ENCODE results near the gene FREM3.

The FREM3 gene

DNA sequence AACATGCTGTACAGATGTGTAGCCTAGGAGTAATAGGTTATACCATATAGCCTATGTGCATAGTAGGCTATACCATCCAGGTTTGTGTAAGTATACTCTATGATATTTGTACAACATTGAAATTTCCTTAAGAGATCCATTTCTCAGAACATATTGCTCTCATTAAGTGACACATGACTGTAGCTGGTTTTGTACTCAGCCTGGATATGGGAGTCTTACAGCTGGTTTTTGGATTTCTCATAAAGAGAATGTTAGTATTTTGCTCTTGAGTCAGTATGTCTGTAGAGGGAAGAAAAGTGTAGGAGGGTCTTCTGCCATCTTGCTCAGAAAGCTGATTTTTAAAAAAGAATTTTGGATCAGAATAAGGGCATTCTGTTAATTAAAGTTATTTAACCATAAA lies 101.7 kb downstream of the FREM3 start:
- Histone ChIP-seq H3K4me3 (ENCODE audit: low read length) (no peak overlapping the region), H3K18ac (ENCODE audit: low read length) (no peak overlapping the region), H3K23ac (ENCODE audit: low read length) (no peak overlapping the region), H4K5ac (ENCODE audit: low read length) (no peak overlapping the region), H2AK5ac (ENCODE audit: low read length) (no peak overlapping the region), H2BK15ac (replicated peaks; ENCODE audit: low read depth) (no peak overlapping the region), H3K79me2 (ENCODE audit: control insufficient read depth, insufficient read depth, low read length) (no peaks in the 10 kb centered on the region), H3K27me3 (ENCODE audit: insufficient read depth, low read length, poor library complexity) (no peaks in the 10 kb centered on the region), H2BK120ac (ENCODE audit: low read depth, low read length) (no peak overlapping the region), H3K4me2 (ENCODE audit: low read length) (no peak overlapping the region), H3K27ac (ENCODE audit: low read depth, low read length) (no peak overlapping the region), H3K4ac (ENCODE audit: low read depth, low read length) (no peak overlapping the region), H3K4me1 (ENCODE audit: control insufficient read depth, low read depth, low read length) (no peaks in the 10 kb centered on the region), H3K79me1 (ENCODE audit: low read length) (no peaks in the 10 kb centered on the region), H3K36me3 (ENCODE audit: control insufficient read depth, insufficient read depth, low read length) (no peaks in the 10 kb centered on the region), H3K9ac (ENCODE audit: low read length) (no peak overlapping the region), H4K8ac (ENCODE audit: low read depth, low read length) (no peak overlapping the region), H2BK5ac (ENCODE audit: low read length) (no peak overlapping the region), H3K56ac (ENCODE audit: low read length) (no peak overlapping the region)
- no peak for DNase-seq

DNA sequence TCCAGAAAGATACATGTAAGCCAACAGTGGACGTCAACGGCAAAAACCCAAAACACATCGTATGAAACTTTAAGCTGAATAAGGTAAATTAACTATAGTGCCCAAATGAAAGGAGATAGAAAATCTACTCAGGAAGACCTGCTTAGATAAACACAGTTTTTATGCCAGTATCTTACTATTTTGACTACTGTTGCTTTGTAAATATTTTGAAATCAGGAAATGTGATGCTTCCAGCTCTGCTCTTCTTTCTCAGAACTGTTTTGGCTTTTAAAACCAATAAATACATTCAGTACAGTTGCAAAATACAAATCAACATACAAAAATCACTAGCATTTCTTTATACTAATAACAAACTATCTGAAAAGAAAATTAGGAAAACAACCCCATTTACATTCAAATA lies 103.2 kb downstream of the FREM3 start:
- H3K4me1 ChIP-seq (ENCODE audit: control insufficient read depth, low read depth, low read length), result no peaks in the 10 kb centered on the region
- no peak overlapping the region for H3K4me3 ChIP-seq (ENCODE audit: low read length)
- no peak overlapping the region for H2BK15ac ChIP-seq (replicated peaks; ENCODE audit: low read depth)
- H3K79me2 ChIP-seq (ENCODE audit: control insufficient read depth, insufficient read depth, low read length), result no peaks in the 10 kb centered on the region
- H3K36me3 ChIP-seq (ENCODE audit: control insufficient read depth, insufficient read depth, low read length), result no peaks in the 10 kb centered on the region
- H2BK120ac ChIP-seq (ENCODE audit: low read depth, low read length), result no peak overlapping the region
- H3K9ac ChIP-seq (ENCODE audit: low read length), result no peak overlapping the region
- H3K79me1 ChIP-seq (ENCODE audit: low read length), result no peaks in the 10 kb centered on the region
- no peak overlapping the region for H3K18ac ChIP-seq (ENCODE audit: low read length)
- H3K56ac ChIP-seq (ENCODE audit: low read length), result no peak overlapping the region
- no peak overlapping the region for H2AK5ac ChIP-seq (ENCODE audit: low read length)
- WGBS (ENCODE audit: extremely low coverage, insufficient coverage, low lambda C conversion rate), result no CpG with 5 or more reads among the region's 3 CpGs
- no peak overlapping the region for H4K5ac ChIP-seq (ENCODE audit: low read length)
- no peak overlapping the region for H3K4ac ChIP-seq (ENCODE audit: low read depth, low read length)
- H2BK5ac ChIP-seq (ENCODE audit: low read length), result no peak overlapping the region
- no peaks in the 10 kb centered on the region for H3K27me3 ChIP-seq (ENCODE audit: insufficient read depth, low read length, poor library complexity)
- H3K23ac ChIP-seq (ENCODE audit: low read length), result no peak overlapping the region
- no peak overlapping the region for H3K4me2 ChIP-seq (ENCODE audit: low read length)
- DNase-seq, result no peak
- H3K27ac ChIP-seq (ENCODE audit: low read depth, low read length), result no peak overlapping the region
- no peak overlapping the region for H4K8ac ChIP-seq (ENCODE audit: low read depth, low read length)

- H2AK5ac ChIP-seq (ENCODE audit: low read length), result no peak overlapping the region
- no peaks in the 10 kb centered on the region for H3K4me1 ChIP-seq (ENCODE audit: control insufficient read depth, low read depth, low read length)
- H2BK120ac ChIP-seq (ENCODE audit: low read depth, low read length), result no peak overlapping the region
- no peak overlapping the region for H3K56ac ChIP-seq (ENCODE audit: low read length)
- no peaks in the 10 kb centered on the region for H3K79me2 ChIP-seq (ENCODE audit: control insufficient read depth, insufficient read depth, low read length)
- no peaks in the 10 kb centered on the region for H3K36me3 ChIP-seq (ENCODE audit: control insufficient read depth, insufficient read depth, low read length)
- H3K9ac ChIP-seq (ENCODE audit: low read length), result no peak overlapping the region
- H3K4me3 ChIP-seq (ENCODE audit: low read length), result no peak overlapping the region
- H3K23ac ChIP-seq (ENCODE audit: low read length), result no peak overlapping the region
- H3K27ac ChIP-seq (ENCODE audit: low read depth, low read length), result no peak overlapping the region
- H4K8ac ChIP-seq (ENCODE audit: low read depth, low read length), result no peak overlapping the region
- H3K18ac ChIP-seq (ENCODE audit: low read length), result no peak overlapping the region
- no peaks in the 10 kb centered on the region for H3K27me3 ChIP-seq (ENCODE audit: insufficient read depth, low read length, poor library complexity)
- H3K79me1 ChIP-seq (ENCODE audit: low read length), result no peaks in the 10 kb centered on the region
- no peak overlapping the region for H4K5ac ChIP-seq (ENCODE audit: low read length)
- H2BK15ac ChIP-seq (replicated peaks; ENCODE audit: low read depth), result no peak overlapping the region
- H2BK5ac ChIP-seq (ENCODE audit: low read length), result no peak overlapping the region
- DNase-seq, result peak; percentile 13
- no peak overlapping the region for H3K4me2 ChIP-seq (ENCODE audit: low read length)
- H3K4ac ChIP-seq (ENCODE audit: low read depth, low read length), result no peak overlapping the region
Observed at GRCh38 chr4:143587703-143588102, 112.8 kb downstream of the FREM3 start.

DNA sequence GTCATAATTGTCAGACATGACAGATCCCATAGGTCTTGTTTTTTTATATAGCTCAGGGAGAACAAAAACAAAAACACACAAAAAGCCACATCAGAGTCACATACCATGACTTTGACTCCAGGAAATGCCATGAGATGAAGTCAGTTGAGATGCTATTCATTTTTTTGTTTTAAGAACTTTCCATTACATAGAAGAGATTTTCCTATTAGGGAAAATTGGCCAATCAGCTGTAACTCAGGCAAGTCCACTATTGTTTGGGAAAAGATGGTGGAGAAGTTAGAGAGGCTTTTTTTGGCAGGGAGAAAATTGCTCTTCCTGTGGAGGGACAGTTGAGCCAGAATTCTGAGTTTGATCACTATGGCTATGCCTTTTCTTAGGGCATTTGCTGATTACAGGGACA lies 114.4 kb downstream of the FREM3 start:
- no peak overlapping the region for H3K4me3 ChIP-seq (ENCODE audit: low read length)
- no peak overlapping the region for H3K56ac ChIP-seq (ENCODE audit: low read length)
- no peak overlapping the region for H2BK5ac ChIP-seq (ENCODE audit: low read length)
- H4K8ac ChIP-seq (ENCODE audit: low read depth, low read length), result no peak overlapping the region
- no peak overlapping the region for H3K9ac ChIP-seq (ENCODE audit: low read length)
- H2AK5ac ChIP-seq (ENCODE audit: low read length), result no peak overlapping the region
- H3K27ac ChIP-seq (ENCODE audit: low read depth, low read length), result no peak overlapping the region
- no peak overlapping the region for H3K4me2 ChIP-seq (ENCODE audit: low read length)
- no peaks in the 10 kb centered on the region for H3K27me3 ChIP-seq (ENCODE audit: insufficient read depth, low read length, poor library complexity)
- H2BK15ac ChIP-seq (replicated peaks; ENCODE audit: low read depth), result no peak overlapping the region
- H3K4me1 ChIP-seq (ENCODE audit: control insufficient read depth, low read depth, low read length), result no peaks in the 10 kb centered on the region
- H3K36me3 ChIP-seq (ENCODE audit: control insufficient read depth, insufficient read depth, low read length), result no peaks in the 10 kb centered on the region
- H2BK120ac ChIP-seq (ENCODE audit: low read depth, low read length), result no peak overlapping the region
- no peaks in the 10 kb centered on the region for H3K79me1 ChIP-seq (ENCODE audit: low read length)
- H3K79me2 ChIP-seq (ENCODE audit: control insufficient read depth, insufficient read depth, low read length), result no peaks in the 10 kb centered on the region
- H3K18ac ChIP-seq (ENCODE audit: low read length), result no peak overlapping the region
- H3K4ac ChIP-seq (ENCODE audit: low read depth, low read length), result no peak overlapping the region
- H4K5ac ChIP-seq (ENCODE audit: low read length), result no peak overlapping the region
- H3K23ac ChIP-seq (ENCODE audit: low read length), result no peak overlapping the region
- no peak for DNase-seq

DNA sequence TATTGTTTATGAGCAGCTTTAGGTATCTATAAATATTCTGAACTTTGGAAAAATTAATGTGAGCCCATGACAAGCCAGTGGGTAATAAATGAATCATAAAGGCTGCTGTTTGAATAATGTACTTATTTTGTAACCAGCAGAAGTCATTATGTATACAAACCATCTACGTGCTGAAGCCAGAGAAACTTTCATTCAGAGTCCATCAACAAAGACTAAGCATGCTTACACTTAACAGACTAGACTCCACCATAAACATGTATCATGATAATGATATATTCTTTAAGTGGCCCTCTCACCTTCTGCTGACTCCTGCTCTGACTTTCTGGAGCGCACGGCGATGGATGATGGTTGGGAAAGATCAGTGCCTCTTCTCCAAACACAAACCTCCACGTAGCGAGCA lies 114.9 kb downstream of the FREM3 start:
- Histone ChIP-seq H3K36me3 (ENCODE audit: control insufficient read depth, insufficient read depth, low read length) (no peaks in the 10 kb centered on the region), H2BK120ac (ENCODE audit: low read depth, low read length) (no peak overlapping the region), H3K9ac (ENCODE audit: low read length) (no peak overlapping the region), H3K4me3 (ENCODE audit: low read length) (no peak overlapping the region), H3K4me1 (ENCODE audit: control insufficient read depth, low read depth, low read length) (no peaks in the 10 kb centered on the region), H4K8ac (ENCODE audit: low read depth, low read length) (no peak overlapping the region), H3K27ac (ENCODE audit: low read depth, low read length) (no peak overlapping the region), H2AK5ac (ENCODE audit: low read length) (no peak overlapping the region), H3K27me3 (ENCODE audit: insufficient read depth, low read length, poor library complexity) (no peaks in the 10 kb centered on the region), H3K23ac (ENCODE audit: low read length) (no peak overlapping the region), H3K18ac (ENCODE audit: low read length) (no peak overlapping the region), H4K5ac (ENCODE audit: low read length) (no peak overlapping the region), H3K79me1 (ENCODE audit: low read length) (no peaks in the 10 kb centered on the region), H2BK15ac (replicated peaks; ENCODE audit: low read depth) (no peak overlapping the region), H3K79me2 (ENCODE audit: control insufficient read depth, insufficient read depth, low read length) (no peaks in the 10 kb centered on the region), H2BK5ac (ENCODE audit: low read length) (no peak overlapping the region), H3K56ac (ENCODE audit: low read length) (no peak overlapping the region), H3K4ac (ENCODE audit: low read depth, low read length) (no peak overlapping the region), H3K4me2 (ENCODE audit: low read length) (no peak overlapping the region)
- WGBS (ENCODE audit: extremely low coverage, insufficient coverage, low lambda C conversion rate), result no CpG with 5 or more reads among the region's 6 CpGs
- no peak for DNase-seq

DNA sequence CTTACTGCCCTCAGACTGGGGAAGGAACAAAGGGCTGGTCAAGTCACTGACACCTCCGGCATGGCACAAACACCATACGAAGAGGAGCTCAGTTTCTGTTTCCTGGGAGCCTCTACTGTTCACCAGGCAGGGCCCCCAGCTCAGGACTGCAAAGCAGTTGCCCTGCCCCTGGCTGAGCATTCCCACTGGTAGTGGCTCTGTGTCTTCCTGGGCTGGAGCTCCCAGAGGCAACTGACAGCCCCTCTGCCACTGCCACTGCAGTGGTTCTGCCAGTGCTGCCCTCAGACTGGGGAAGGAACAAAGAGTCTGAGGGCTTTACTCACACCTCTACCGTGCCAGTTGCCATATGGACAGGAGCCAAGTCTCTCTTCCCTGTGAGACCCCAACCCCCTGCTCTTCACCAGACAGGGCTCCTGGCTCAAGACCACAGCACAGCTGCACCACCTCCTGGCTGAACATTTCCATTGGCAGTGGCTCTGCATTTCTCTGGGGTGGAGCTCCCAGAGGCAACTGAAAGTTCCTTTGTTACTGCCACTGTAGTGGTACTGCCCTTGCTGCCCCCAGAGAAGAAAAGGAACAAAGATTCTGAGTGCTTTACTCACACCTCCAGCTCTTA lies 119.0 kb downstream of the FREM3 start:
- WGBS (ENCODE audit: extremely low coverage, insufficient coverage, low lambda C conversion rate), result no CpG with 5 or more reads among the region's 3 CpGs
- H2BK5ac ChIP-seq (ENCODE audit: low read length), result no peak overlapping the region
- H4K5ac ChIP-seq (ENCODE audit: low read length), result no peak overlapping the region
- no peaks in the 10 kb centered on the region for H3K36me3 ChIP-seq (ENCODE audit: control insufficient read depth, insufficient read depth, low read length)
- H3K4ac ChIP-seq (ENCODE audit: low read depth, low read length), result no peak overlapping the region
- H2BK120ac ChIP-seq (ENCODE audit: low read depth, low read length), result no peak overlapping the region
- no peak overlapping the region for H3K18ac ChIP-seq (ENCODE audit: low read length)
- no peak overlapping the region for H4K8ac ChIP-seq (ENCODE audit: low read depth, low read length)
- no peaks in the 10 kb centered on the region for H3K4me1 ChIP-seq (ENCODE audit: control insufficient read depth, low read depth, low read length)
- no peak overlapping the region for H3K4me2 ChIP-seq (ENCODE audit: low read length)
- no peaks in the 10 kb centered on the region for H3K79me2 ChIP-seq (ENCODE audit: control insufficient read depth, insufficient read depth, low read length)
- H2BK15ac ChIP-seq (replicated peaks; ENCODE audit: low read depth), result no peak overlapping the region
- no peak overlapping the region for H3K4me3 ChIP-seq (ENCODE audit: low read length)
- H2AK5ac ChIP-seq (ENCODE audit: low read length), result no peak overlapping the region
- H3K79me1 ChIP-seq (ENCODE audit: low read length), result no peaks in the 10 kb centered on the region
- no peak overlapping the region for H3K23ac ChIP-seq (ENCODE audit: low read length)
- no peaks in the 10 kb centered on the region for H3K27me3 ChIP-seq (ENCODE audit: insufficient read depth, low read length, poor library complexity)
- H3K27ac ChIP-seq (ENCODE audit: low read depth, low read length), result no peak overlapping the region
- H3K56ac ChIP-seq (ENCODE audit: low read length), result no peak overlapping the region
- no peak overlapping the region for H3K9ac ChIP-seq (ENCODE audit: low read length)
- peak; percentile 70 for DNase-seq
